ENCODE results near the gene DUSP7.

DUSP7 gene

DNA sequence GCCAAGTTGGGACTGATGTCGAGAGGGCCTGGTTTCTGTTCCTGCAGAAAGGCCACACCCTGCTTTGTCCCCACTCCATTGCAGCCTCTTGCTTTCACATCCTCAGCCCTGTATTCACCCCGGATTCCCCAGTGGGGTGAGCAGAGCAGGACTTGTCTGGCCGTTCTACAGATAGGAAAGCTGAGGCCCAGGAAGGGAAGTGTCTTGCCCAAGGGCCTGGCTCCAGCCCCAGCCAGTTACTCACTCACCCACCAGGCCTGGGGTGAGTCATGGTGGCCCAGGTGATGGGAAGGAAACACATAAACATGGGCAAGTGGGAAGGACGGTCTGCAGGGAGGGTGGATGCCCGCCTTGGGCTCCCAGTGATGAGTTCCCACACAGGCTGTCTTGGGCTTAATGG, 6.1 kb upstream of the DUSP7 start:
- Histone ChIP-seq H3K9me3 (ENCODE audit: control insufficient read depth, insufficient read depth, low read depth, low read length) (no peaks in the 10 kb centered on the region), H3K36me3 (ENCODE audit: control insufficient read depth in 2 of 2, insufficient read depth in 1 of 2, low read length in 2 of 2) (no peaks in the 10 kb centered on the region), H3K27ac (ENCODE audit: extremely low read depth, low read depth, low read length) (no peak overlapping the region), H3K4me3 (ENCODE audit: low read depth, low read length) (no peak overlapping the region), H3K4me1 (ENCODE audit: control insufficient read depth, insufficient read depth, low read length) (peaks cover 4% of the 10 kb centered on the region; the same call in 1 of the 2 replicates)
- CTCF ChIA-PET: interaction anchor here (1.5 kb wide), 1 partner anchor 15 kb away, joined by 4 read pairs; no protein-coding TSS in a partner anchor
- POLR2A ChIA-PET: no interaction called here
- TF ChIP-seq EGR2 (tag by site-specific recombination; IDR thresholded peaks at IDR 0.05; ENCODE audit: low read depth): 0 out of 2 replicates have a peak, but pooled peaks have one; percentile 25
- TF ChIP-seq, protein P1, sequence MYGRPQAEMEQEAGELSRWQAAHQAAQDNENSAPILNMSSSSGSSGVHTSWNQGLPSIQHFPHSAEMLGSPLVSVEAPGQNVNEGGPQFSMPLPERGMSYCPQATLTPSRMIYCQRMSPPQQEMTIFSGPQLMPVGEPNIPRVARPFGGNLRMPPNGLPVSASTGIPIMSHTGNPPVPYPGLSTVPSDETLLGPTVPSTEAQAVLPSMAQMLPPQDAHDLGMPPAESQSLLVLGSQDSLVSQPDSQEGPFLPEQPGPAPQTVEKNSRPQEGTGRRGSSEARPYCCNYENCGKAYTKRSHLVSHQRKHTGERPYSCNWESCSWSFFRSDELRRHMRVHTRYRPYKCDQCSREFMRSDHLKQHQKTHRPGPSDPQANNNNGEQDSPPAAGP (tag by site-specific recombination; IDR thresholded peaks at IDR 0.05): peak; percentile 53; the same call in 1 of the 2 replicates
- TF ChIP-seq, protein P2, sequence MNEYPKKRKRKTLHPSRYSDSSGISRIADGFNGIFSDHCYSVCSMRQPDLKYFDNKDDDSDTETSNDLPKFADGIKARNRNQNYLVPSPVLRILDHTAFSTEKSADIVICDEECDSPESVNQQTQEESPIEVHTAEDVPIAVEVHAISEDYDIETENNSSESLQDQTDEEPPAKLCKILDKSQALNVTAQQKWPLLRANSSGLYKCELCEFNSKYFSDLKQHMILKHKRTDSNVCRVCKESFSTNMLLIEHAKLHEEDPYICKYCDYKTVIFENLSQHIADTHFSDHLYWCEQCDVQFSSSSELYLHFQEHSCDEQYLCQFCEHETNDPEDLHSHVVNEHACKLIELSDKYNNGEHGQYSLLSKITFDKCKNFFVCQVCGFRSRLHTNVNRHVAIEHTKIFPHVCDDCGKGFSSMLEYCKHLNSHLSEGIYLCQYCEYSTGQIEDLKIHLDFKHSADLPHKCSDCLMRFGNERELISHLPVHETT (tag by site-specific recombination; IDR thresholded peaks at IDR 0.05): no peak

DNA sequence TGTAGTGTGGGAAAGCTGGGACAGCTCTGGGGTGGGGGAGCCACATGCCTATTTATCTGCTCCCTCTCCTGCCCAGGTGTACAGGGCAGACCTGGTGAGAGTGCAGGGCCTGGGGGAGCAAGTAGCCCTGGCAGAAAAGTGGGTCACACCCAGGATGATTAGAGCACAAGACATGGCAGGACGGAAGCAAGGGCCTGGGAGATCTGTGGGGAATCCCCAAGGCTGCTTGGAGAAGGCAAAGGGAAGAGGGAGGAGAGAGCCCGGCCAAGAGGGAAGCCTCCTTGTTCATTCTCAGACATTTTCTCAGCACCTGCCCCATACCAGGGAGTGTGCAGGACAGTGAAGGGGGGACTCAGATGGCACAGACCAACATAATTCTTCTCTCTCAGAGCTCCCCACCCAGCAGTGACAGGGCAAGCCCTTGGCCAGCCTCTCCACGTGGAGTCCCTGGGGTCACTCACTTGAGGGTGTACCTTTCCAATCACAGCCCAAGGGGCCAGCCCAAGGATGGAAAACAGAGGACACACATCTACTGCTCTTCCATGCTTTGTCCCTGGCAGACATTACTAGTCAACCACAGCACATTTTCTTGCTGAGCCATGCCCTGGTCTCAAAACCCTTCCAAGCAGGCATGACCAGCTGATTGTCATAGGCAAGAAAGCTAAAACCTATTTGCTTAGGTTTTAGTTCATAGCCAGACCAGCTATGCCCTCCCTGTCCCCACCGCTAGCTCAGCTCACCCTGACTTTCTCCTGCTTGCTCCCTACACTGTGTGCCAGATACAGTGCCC, 4.9 kb upstream of the DUSP7 start:
- CTCF ChIA-PET: interaction anchor here (0.5 to 1.1 kb wide), 2 partner anchors 8 to 501 kb away, joined by 3 read pairs; no protein-coding TSS in a partner anchor
- peak; percentile 95 for TF ChIP-seq ZBTB17 (tag by site-specific recombination; IDR thresholded peaks at IDR 0.05)
- no peak for TF ChIP-seq ZNF670 (tag by site-specific recombination; IDR thresholded peaks at IDR 0.05; ENCODE audit: low read depth)
- TF ChIP-seq RBAK (tag by site-specific recombination; IDR thresholded peaks at IDR 0.05): no peak
- peak; percentile 96 for TF ChIP-seq ZNF23 (tag by site-specific recombination; IDR thresholded peaks at IDR 0.05; ENCODE audit: borderline replicate concordance)
- POLR2A ChIA-PET: no interaction called here
- Histone ChIP-seq H3K36me3 (ENCODE audit: control insufficient read depth in 2 of 2, insufficient read depth in 1 of 2, low read length in 2 of 2) (no peaks in the 10 kb centered on the region), H3K9me3 (ENCODE audit: control insufficient read depth, insufficient read depth, low read depth, low read length) (no peaks in the 10 kb centered on the region), H3K4me1 (ENCODE audit: control insufficient read depth, insufficient read depth, low read length) (peaks cover 4% of the 10 kb centered on the region; the same call in 1 of the 2 replicates), H3K4me3 (ENCODE audit: low read depth, low read length) (no peak overlapping the region), H3K27ac (ENCODE audit: extremely low read depth, low read depth, low read length) (no peak overlapping the region)

DNA sequence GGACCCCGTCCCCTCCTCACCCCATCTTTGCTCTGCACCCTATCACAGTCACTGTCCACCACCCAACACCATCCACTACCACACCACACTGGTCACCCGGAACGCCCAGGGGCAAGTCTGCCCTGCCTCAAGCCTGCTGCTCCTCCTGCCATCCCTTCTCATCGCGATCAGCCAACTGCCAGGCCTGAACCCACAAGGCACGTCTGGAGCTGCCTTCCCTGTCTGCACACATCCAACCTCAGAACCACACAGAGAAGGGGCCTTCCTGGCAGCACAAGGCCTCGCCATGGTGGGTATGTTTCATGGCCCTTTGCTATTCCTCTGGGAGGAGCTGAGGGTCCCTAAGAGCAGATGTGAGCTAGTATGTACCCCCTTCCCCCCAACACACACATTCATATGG, 3.4 kb upstream of the DUSP7 start:
- Histone ChIP-seq H3K9me3 (ENCODE audit: control insufficient read depth, insufficient read depth, low read depth, low read length) (no peaks in the 10 kb centered on the region), H3K4me1 (ENCODE audit: control insufficient read depth, insufficient read depth, low read length) (peaks cover 4% of the 10 kb centered on the region; the same call in 1 of the 2 replicates), H3K4me3 (ENCODE audit: low read depth, low read length) (no peak overlapping the region), H3K36me3 (ENCODE audit: control insufficient read depth in 2 of 2, insufficient read depth in 1 of 2, low read length in 2 of 2) (no peaks in the 10 kb centered on the region), H3K27ac (ENCODE audit: extremely low read depth, low read depth, low read length) (no peak overlapping the region)
- no peak for TF ChIP-seq ZNF175 (tag by site-specific recombination; IDR thresholded peaks at IDR 0.05)
- no peak for TF ChIP-seq ZNF341 (tag by site-specific recombination; IDR thresholded peaks at IDR 0.05; ENCODE audit: low read depth)
- no peak for TF ChIP-seq MZF1 (tag by site-specific recombination; IDR thresholded peaks at IDR 0.05; ENCODE audit: borderline replicate concordance)
- no peak for TF ChIP-seq ZNF266 (tag by site-specific recombination; IDR thresholded peaks at IDR 0.05; ENCODE audit: low read depth)
- no peak for TF ChIP-seq HOXC10 (CRISPR knock-in tag; IDR thresholded peaks at IDR 0.05)
- POLR2A ChIA-PET: no interaction called here
- CTCF ChIA-PET: interaction anchor here (1.4 kb wide), 1 partner anchor 55 kb away, joined by 5 read pairs; no protein-coding TSS in a partner anchor

DNA sequence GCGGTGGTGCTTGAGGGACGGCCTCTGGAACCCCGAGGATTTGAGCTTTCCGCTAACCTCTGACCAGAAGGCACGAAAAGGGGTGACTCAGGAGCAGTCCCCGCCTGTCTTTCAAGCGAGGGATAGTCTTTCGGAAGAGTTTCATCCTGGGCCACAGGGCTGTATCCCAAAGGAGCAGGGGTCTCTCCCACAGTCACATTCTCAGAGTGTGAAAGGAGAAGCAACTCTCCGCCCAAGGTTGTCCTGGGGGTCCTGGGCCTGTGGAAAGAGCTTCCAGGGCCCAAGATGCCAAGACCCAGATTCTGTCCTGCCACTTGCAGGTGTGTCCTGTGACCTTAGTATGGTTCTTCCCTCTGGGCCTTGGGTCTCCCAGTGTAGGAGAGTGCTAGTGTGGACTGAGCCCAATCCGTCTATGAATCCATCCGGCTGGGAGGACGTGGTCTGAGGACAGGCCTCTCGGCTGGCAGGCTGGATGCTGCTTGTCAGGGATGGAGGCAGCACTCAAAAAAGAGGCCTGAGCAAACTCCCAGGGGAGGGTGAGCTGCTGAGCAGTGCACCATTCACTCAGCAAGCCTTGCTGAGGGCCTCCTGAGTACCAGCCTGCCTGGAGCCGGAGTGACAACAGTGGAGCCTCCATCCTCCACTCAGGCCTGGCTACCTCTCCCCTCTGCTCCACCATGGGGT, 1.6 kb upstream of the DUSP7 start:
- no peak overlapping the region; the same call in 1 of the 2 replicates for H3K27ac ChIP-seq (ENCODE audit: extremely low read depth, low read depth, low read length)
- TF ChIP-seq, protein P3, sequence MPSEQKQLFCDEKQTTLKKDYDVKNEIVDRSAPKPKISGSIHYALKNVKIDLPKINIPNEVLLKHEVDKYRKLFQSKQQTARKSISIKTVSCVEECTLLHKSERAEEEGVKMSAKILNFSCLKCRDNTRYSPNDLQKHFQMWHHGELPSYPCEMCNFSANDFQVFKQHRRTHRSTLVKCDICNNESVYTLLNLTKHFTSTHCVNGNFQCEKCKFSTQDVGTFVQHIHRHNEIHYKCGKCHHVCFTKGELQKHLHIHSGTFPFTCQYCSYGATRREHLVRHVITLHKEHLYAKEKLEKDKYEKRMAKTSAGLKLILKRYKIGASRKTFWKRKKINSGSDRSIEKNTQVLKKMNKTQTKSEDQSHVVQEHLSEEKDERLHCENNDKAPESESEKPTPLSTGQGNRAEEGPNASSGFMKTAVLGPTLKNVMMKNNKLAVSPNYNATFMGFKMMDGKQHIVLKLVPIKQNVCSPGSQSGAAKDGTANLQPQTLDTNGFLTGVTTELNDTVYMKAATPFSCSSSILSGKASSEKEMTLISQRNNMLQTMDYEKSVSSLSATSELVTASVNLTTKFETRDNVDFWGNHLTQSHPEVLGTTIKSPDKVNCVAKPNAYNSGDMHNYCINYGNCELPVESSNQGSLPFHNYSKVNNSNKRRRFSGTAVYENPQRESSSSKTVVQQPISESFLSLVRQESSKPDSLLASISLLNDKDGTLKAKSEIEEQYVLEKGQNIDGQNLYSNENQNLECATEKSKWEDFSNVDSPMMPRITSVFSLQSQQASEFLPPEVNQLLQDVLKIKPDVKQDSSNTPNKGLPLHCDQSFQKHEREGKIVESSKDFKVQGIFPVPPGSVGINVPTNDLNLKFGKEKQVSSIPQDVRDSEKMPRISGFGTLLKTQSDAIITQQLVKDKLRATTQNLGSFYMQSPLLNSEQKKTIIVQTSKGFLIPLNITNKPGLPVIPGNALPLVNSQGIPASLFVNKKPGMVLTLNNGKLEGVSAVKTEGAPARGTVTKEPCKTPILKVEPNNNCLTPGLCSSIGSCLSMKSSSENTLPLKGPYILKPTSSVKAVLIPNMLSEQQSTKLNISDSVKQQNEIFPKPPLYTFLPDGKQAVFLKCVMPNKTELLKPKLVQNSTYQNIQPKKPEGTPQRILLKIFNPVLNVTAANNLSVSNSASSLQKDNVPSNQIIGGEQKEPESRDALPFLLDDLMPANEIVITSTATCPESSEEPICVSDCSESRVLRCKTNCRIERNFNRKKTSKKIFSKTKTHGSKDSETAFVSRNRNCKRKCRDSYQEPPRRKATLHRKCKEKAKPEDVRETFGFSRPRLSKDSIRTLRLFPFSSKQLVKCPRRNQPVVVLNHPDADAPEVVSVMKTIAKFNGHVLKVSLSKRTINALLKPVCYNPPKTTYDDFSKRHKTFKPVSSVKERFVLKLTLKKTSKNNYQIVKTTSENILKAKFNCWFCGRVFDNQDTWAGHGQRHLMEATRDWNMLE (tag by site-specific recombination; conservative IDR thresholded peaks at IDR 0.05; ENCODE audit: low read depth): no peak

More for the DNA sequence above, 1.6 kb upstream of the DUSP7 start:
- CTCF ChIA-PET: interaction anchor here (1.6 to 4.1 kb wide), 2 partner anchors 56 to 117 kb away, joined by 5 to 20 read pairs; partner anchors contain the start of gene RRP9
- H3K4me1 ChIP-seq (ENCODE audit: control insufficient read depth, insufficient read depth, low read length): peaks cover 4% of the 10 kb centered on the region; the same call in 1 of the 2 replicates
- H3K36me3 ChIP-seq (ENCODE audit: control insufficient read depth in 2 of 2, insufficient read depth in 1 of 2, low read length in 2 of 2): peaks cover 0 to 18% of the 10 kb centered on the region in 2 experiments; a peak in 1 of 3 replicates
- no peak overlapping the region for H3K4me3 ChIP-seq (ENCODE audit: low read depth, low read length)
- POLR2A ChIA-PET: interaction anchor here (0.7 to 1.7 kb wide), 6 partner anchors 9 to 95 kb away, joined by 3 to 11 read pairs (median 4); partner anchors contain the start of gene RPL29
- H3K9me3 ChIP-seq (ENCODE audit: control insufficient read depth, insufficient read depth, low read depth, low read length): no peaks in the 10 kb centered on the region

Data from HEK293 (cell line).